Vagina (tissue), 2 donors: ENCODE data around the gene TMEM141.
"Not testable (repeated sequence)": the region's sequence is repeated elsewhere in the genome, so short reads cannot be mapped to it uniquely, and the experiment has no call there.

Experiments
- CTCF ChIP-seq, 3 experiments: fragments of 450-650 bp in 2 of 3; fragments of 200-600 bp in 1 of 3; sonication (generic) in 1 of 3; IDR thresholded peaks; one replicate each; pipeline ENCODE4 v1.5.1; 2017 to 2019; ENCODE audit warnings: antibody characterized with exemption in 3 of 3, mild to moderate bottlenecking in 2 of 3, moderate library complexity in 2 of 3
- POLR2A ChIP-seq, 2 donors: fragments of 450-650 bp; IDR thresholded peaks; one replicate each; pipeline ENCODE4 v1.6.1; 2017; ENCODE audit warnings: antibody characterized with exemption in 2 of 2, mild to moderate bottlenecking in 2 of 2, moderate library complexity in 2 of 2
- POLR2AphosphoS5 ChIP-seq, 2 donors: sonication (generic); formaldehyde crosslinking; IDR thresholded peaks; one replicate each; pipeline ENCODE4 v1.9.0; 2017; ENCODE audit warnings: antibody characterized with exemption in 2 of 2, mild to moderate bottlenecking in 2 of 2, low read depth in 1 of 2; ENCODE audit not compliant: insufficient read depth in 1 of 2

GRCh38 chr9:136785565-136786355, 5.4 kb upstream of the TMEM141 start:
- not testable (repeated sequence) for TF ChIP-seq POLR2A (IDR thresholded peaks at IDR 0.05); CTCF (IDR thresholded peaks at IDR 0.05); POLR2AphosphoS5 (IDR thresholded peaks at IDR 0.05; ENCODE audit: insufficient read depth in 1 of 2, low read depth in 1 of 2)
